HAP-1 (cell line): ENCODE data around the gene CDC34.

Source experiments
- DNase-seq, 2 experiments: peaks; one replicate each; pipeline ENCODE4 v3.0.0-alpha.2; 2016 to 2020; ENCODE audit warnings: low spot score in 2 of 2
- H3K27me3 ChIP-seq: fragments of 250-450 bp; sonication (Bioruptor Pico); 2 replicates; pipeline ENCODE4 v1.5.1; 2020; ENCODE audit warnings: low read depth, mild to moderate bottlenecking, moderate library complexity
- H3K36me3 ChIP-seq: fragments of 250-450 bp; sonication (Bioruptor Pico); replicated peaks from 2 replicates; pipeline ENCODE4 v1.5.1; 2020; ENCODE audit warnings: mild to moderate bottlenecking
- H3K4me1 ChIP-seq: fragments of 250-450 bp; sonication (Bioruptor Pico); 2 replicates; pipeline ENCODE4 v1.5.1; 2020; ENCODE audit warnings: mild to moderate bottlenecking
- H3K4me3 ChIP-seq: fragments of 250-450 bp; sonication (Bioruptor Pico); 2 replicates; pipeline ENCODE4 v1.5.1; 2020; ENCODE audit warnings: mild to moderate bottlenecking, moderate library complexity
- H3K9me3 ChIP-seq: fragments of 250-450 bp; sonication (Bioruptor Pico); 2 replicates; pipeline ENCODE4 v1.5.1; 2020; ENCODE audit warnings: mild to moderate bottlenecking, moderate library complexity
- in situ Hi-C: fragments of 300-500 bp; cut with MboI; formaldehyde crosslinking; loops from 3 replicates; pipeline ENCODE4 v1.14.3; 2020; ENCODE audit warnings: low sequenced_read_pairs, inconsistent platforms, mixed read lengths

CDC34 gene

GRCh38 chr19:506404-507285 is 24.9 kb upstream of the CDC34 start:
- peak; percentile 98 to 100 for DNase-seq
- no peaks in the 10 kb centered on the region for H3K27me3 ChIP-seq
- H3K4me1 ChIP-seq = peaks cover 12% of the 10 kb centered on the region
- peaks cover 3% of the 10 kb centered on the region; the same call in 1 of the 2 replicates for H3K36me3 ChIP-seq
- in situ Hi-C loops = no loop called here
- peak overlapping the region; percentile 99 for H3K4me3 ChIP-seq
- 0 out of 2 replicates have a peak, but pooled peaks cover 2% of the 10 kb centered on the region for H3K9me3 ChIP-seq

GRCh38 chr19:507286-508203 is 24.0 kb upstream of the CDC34 start, which contains the start of gene TPGS1:
Gene TPGS1 (plus strand): TSS chr19:507497. CDS start chr19:507507, 10 bp downstream.
- in situ Hi-C loops = no loop called here
- H3K4me1 ChIP-seq = peaks cover 12% of the 10 kb centered on the region

GRCh38 chr19:508204-509150 is 23.1 kb upstream of the CDC34 start:
- no peak for DNase-seq
- in situ Hi-C loops = no loop called here

More at GRCh38 chr19:507286-508203, 24.0 kb upstream of the CDC34 start, which contains the start of gene TPGS1:
- Histone ChIP-seq H3K36me3 (peaks cover 3% of the 10 kb centered on the region; the same call in 1 of the 2 replicates), H3K9me3 (0 out of 2 replicates have a peak, but pooled peaks cover under 1% of the 10 kb centered on the region), H3K4me3 (peak within 1 kb of the TSS; percentile 99), H3K27me3 (no peaks in the 10 kb centered on the region)
- DNase-seq = peak; percentile 79 to 94

GRCh38 chr19:510606-511100 is 20.9 kb upstream of the CDC34 start:
- Histone ChIP-seq H3K4me1 (peaks cover 12% of the 10 kb centered on the region), H3K4me3 (no peak overlapping the region), H3K36me3 (peaks cover 3% of the 10 kb centered on the region; the same call in 1 of the 2 replicates), H3K9me3 (no peaks in the 10 kb centered on the region), H3K27me3 (no peaks in the 10 kb centered on the region)
- in situ Hi-C loops = no loop called here
- peak; percentile 75 to 93 for DNase-seq

More at GRCh38 chr19:508204-509150, 23.1 kb upstream of the CDC34 start:
- peak overlapping the region; percentile 99 for H3K4me3 ChIP-seq
- no peaks in the 10 kb centered on the region for H3K27me3 ChIP-seq
- H3K9me3 ChIP-seq = no peaks in the 10 kb centered on the region
- peaks cover 12% of the 10 kb centered on the region for H3K4me1 ChIP-seq
- peaks cover 3% of the 10 kb centered on the region; the same call in 1 of the 2 replicates for H3K36me3 ChIP-seq

GRCh38 chr19:511101-511851 is 20.3 kb upstream of the CDC34 start:
- H3K27me3 ChIP-seq = no peaks in the 10 kb centered on the region
- no peak for DNase-seq
- peaks cover 3% of the 10 kb centered on the region; the same call in 1 of the 2 replicates for H3K36me3 ChIP-seq
- in situ Hi-C loops = no loop called here
- peaks cover 11% of the 10 kb centered on the region for H3K4me1 ChIP-seq
- no peak overlapping the region for H3K4me3 ChIP-seq
- no peaks in the 10 kb centered on the region for H3K9me3 ChIP-seq

GRCh38 chr19:512547-513365 is 18.8 kb upstream of the CDC34 start:
- no peak overlapping the region for H3K4me3 ChIP-seq
- no peaks in the 10 kb centered on the region; the same call in 1 of the 2 replicates for H3K36me3 ChIP-seq
- no peaks in the 10 kb centered on the region for H3K9me3 ChIP-seq
- in situ Hi-C loops = no loop called here
- no peaks in the 10 kb centered on the region for H3K27me3 ChIP-seq
- no peak for DNase-seq
- H3K4me1 ChIP-seq = peaks cover 8% of the 10 kb centered on the region

GRCh38 chr19:513368-514165 is 18.0 kb upstream of the CDC34 start:
- peaks cover 5% of the 10 kb centered on the region for H3K4me1 ChIP-seq
- DNase-seq = no peak
- H3K36me3 ChIP-seq = no peaks in the 10 kb centered on the region; the same call in 1 of the 2 replicates
- H3K9me3 ChIP-seq = no peaks in the 10 kb centered on the region
- H3K27me3 ChIP-seq = no peaks in the 10 kb centered on the region
- H3K4me3 ChIP-seq = no peak overlapping the region
- in situ Hi-C loops = no loop called here

- Histone ChIP-seq H3K4me1 (peaks cover 5% of the 10 kb centered on the region), H3K36me3 (no peaks in the 10 kb centered on the region; the same call in 1 of the 2 replicates), H3K9me3 (no peaks in the 10 kb centered on the region), H3K4me3 (no peak overlapping the region), H3K27me3 (no peaks in the 10 kb centered on the region)
- DNase-seq = no peak
- in situ Hi-C loops = no loop called here
Measured at GRCh38 chr19:514166-514663, 17.3 kb upstream of the CDC34 start.

- in situ Hi-C loops = no loop called here
- no peaks in the 10 kb centered on the region for H3K4me1 ChIP-seq
Measured at GRCh38 chr19:517721-518597, 13.6 kb upstream of the CDC34 start.

GRCh38 chr19:518598-519231 is 12.8 kb upstream of the CDC34 start:
- in situ Hi-C loops = no loop called here
- H3K4me3 ChIP-seq = no peak overlapping the region
- H3K4me1 ChIP-seq = no peaks in the 10 kb centered on the region
- H3K27me3 ChIP-seq = no peaks in the 10 kb centered on the region
- DNase-seq = no peak
- no peaks in the 10 kb centered on the region; the same call in 1 of the 2 replicates for H3K36me3 ChIP-seq
- H3K9me3 ChIP-seq = no peaks in the 10 kb centered on the region

More at GRCh38 chr19:517721-518597, 13.6 kb upstream of the CDC34 start:
- H3K36me3 ChIP-seq = no peaks in the 10 kb centered on the region; the same call in 1 of the 2 replicates
- H3K9me3 ChIP-seq = no peaks in the 10 kb centered on the region
- DNase-seq = no peak
- no peak overlapping the region for H3K4me3 ChIP-seq
- H3K27me3 ChIP-seq = no peaks in the 10 kb centered on the region
